ENCODE measurements around the gene SMIM36.

GRCh38 chr17:55417411-55418268 lies 93.6 kb downstream of the SMIM36 start:
- TF ChIP-seq CTCF (IDR thresholded peaks at IDR 0.05; ENCODE audit: low read length) (no peak), EZH2phosphoT487 (IDR thresholded peaks at IDR 0.05; ENCODE audit: low read length) (no peak)
